NCI-H748 treated with DMSO at 0.1 percent for 48 hours (cell line): ENCODE data around the gene MSL2.
A peak's percentile ranks its signal among the peaks of the same experiment; 100 is the strongest.
"Not testable (repeated sequence)": the region's sequence is repeated elsewhere in the genome, so short reads cannot be mapped to it uniquely, and the experiment has no call there.

Experiments
- DNase-seq: peaks from one replicate; lab custom pipeline; 2025; lab: John Stamatoyannopoulos, UW

MSL2 gene

GRCh38 chr3:136196064-136196400, at the start of gene MSL2:
Gene MSL2 (minus strand): TSS chr3:136196335. CDS start chr3:136195113, 1,222 bp downstream.
- DNase-seq: no peak

- no peak for DNase-seq
These were observed 49.6 kb upstream of the MSL2 start for GRCh38 chr3:136245691-136246090.

GRCh38 chr3:136239094-136239493, 43.0 kb upstream of the MSL2 start:
- no peak for DNase-seq

GRCh38 chr3:136237961-136238649, 42.0 kb upstream of the MSL2 start:
- DNase-seq: no peak

GRCh38 chr3:136237103-136237502, 41.0 kb upstream of the MSL2 start:
- DNase-seq: no peak

- DNase-seq: no peak
These were observed 40.0 kb upstream of the MSL2 start for GRCh38 chr3:136236109-136236508.

GRCh38 chr3:136235545-136235944, 39.4 kb upstream of the MSL2 start:
- DNase-seq: no peak

- DNase-seq: no peak
These were observed 36.3 kb upstream of the MSL2 start for GRCh38 chr3:136232413-136232812.

- not testable (repeated sequence) for DNase-seq
These were observed 26.6 kb upstream of the MSL2 start for GRCh38 chr3:136222746-136223145.

GRCh38 chr3:136211547-136211946, 15.4 kb upstream of the MSL2 start:
- DNase-seq: no peak

- DNase-seq: no peak
These were observed 13.8 kb upstream of the MSL2 start for GRCh38 chr3:136209921-136210320.

- DNase-seq: no peak
These were observed 11.5 kb upstream of the MSL2 start for GRCh38 chr3:136207489-136208115.

- not testable (repeated sequence) for DNase-seq
These were observed 3.1 kb upstream of the MSL2 start for GRCh38 chr3:136199219-136199618.

- DNase-seq: not testable (repeated sequence)
These were observed 2.4 kb upstream of the MSL2 start for GRCh38 chr3:136198462-136199078.

GRCh38 chr3:136197159-136197793, 1.1 kb upstream of the MSL2 start:
- no peak for DNase-seq

- peak; percentile 94 for DNase-seq
These were observed 445 bp upstream of the MSL2 start for GRCh38 chr3:136196401-136197158.

- no peak for DNase-seq
These were observed 674 bp downstream of the MSL2 start for GRCh38 chr3:136195258-136196063.

GRCh38 chr3:136194409-136195257, 1.5 kb downstream of the MSL2 start:
- no peak for DNase-seq

GRCh38 chr3:136193278-136194054, 2.7 kb downstream of the MSL2 start:
- no peak for DNase-seq

GRCh38 chr3:136192831-136193230, 3.3 kb downstream of the MSL2 start:
- DNase-seq: no peak
